Loucy (cell line): ENCODE measurements around the gene LRRFIP1.

Experiments
- H2AFZ ChIP-seq: fragments of 200-600 bp; sonication (generic); 2 replicates; pipeline ENCODE4 v1.6.0; 2016; ENCODE audit warnings: antibody characterized with exemption, mild to moderate bottlenecking, low read length, moderate library complexity
- H3F3A ChIP-seq: fragments of 200-600 bp; 2 replicates; pipeline ENCODE4 v1.6.0; 2016; ENCODE audit warnings: antibody characterized with exemption, low read depth, mild to moderate bottlenecking
- H3K27me3 ChIP-seq: fragments of 200-600 bp; sonication (generic); 2 replicates; pipeline ENCODE4 v1.6.1; 2014; ENCODE audit warnings: low read length, mild to moderate bottlenecking; ENCODE audit not compliant: insufficient read depth, poor library complexity, severe bottlenecking
- H3K36me3 ChIP-seq: fragments of 200-600 bp; sonication (generic); 2 replicates; pipeline ENCODE4 v1.6.1; 2016; ENCODE audit warnings: low read length; ENCODE audit not compliant: insufficient read depth
- H3K4me1 ChIP-seq: fragments of 200-600 bp; sonication (generic); 2 replicates; pipeline ENCODE4 v1.5.1; 2014; ENCODE audit warnings: low read length, mild to moderate bottlenecking; ENCODE audit not compliant: insufficient read depth, poor library complexity, severe bottlenecking
- H3K4me2 ChIP-seq: fragments of 200-600 bp; sonication (generic); 2 replicates; pipeline ENCODE4 v1.6.0; 2014; ENCODE audit warnings: antibody characterized with exemption, low read length, low read depth, mild to moderate bottlenecking; ENCODE audit not compliant: poor library complexity, severe bottlenecking
- H3K4me3 ChIP-seq: fragments of 200-600 bp; sonication (generic); 2 replicates; pipeline ENCODE4 v1.5.1; 2014; ENCODE audit warnings: low read length, mild to moderate bottlenecking, mixed read lengths; ENCODE audit not compliant: poor library complexity, severe bottlenecking
- H3K79me2 ChIP-seq: fragments of 200-600 bp; sonication (generic); 2 replicates; pipeline ENCODE4 v1.6.1; 2014; ENCODE audit warnings: low read length; ENCODE audit not compliant: insufficient read depth
- H3K9ac ChIP-seq: fragments of 200-600 bp; sonication (generic); 2 replicates; pipeline ENCODE4 v1.6.0; 2014; ENCODE audit warnings: mild to moderate bottlenecking, low read depth, low read length, moderate library complexity; ENCODE audit not compliant: poor library complexity, severe bottlenecking
- H3K9me2 ChIP-seq: fragments of 200-600 bp; sonication (generic); replicated peaks from 2 replicates; pipeline ENCODE4 v1.6.1; 2016; ENCODE audit warnings: low read depth, low read length, mixed read lengths
- H3K9me3 ChIP-seq: fragments of 200-600 bp; sonication (generic); 2 replicates; pipeline ENCODE4 v1.6.1; 2014; ENCODE audit warnings: mild to moderate bottlenecking, antibody characterized with exemption, low read length, low read depth; ENCODE audit not compliant: insufficient read depth
- H4K20me1 ChIP-seq: fragments of 200-600 bp; sonication (generic); 2 replicates; pipeline ENCODE4 v1.6.0; 2014; ENCODE audit warnings: antibody characterized with exemption, low read length, mild to moderate bottlenecking; ENCODE audit not compliant: insufficient read depth, poor library complexity, severe bottlenecking
- CTCF ChIP-seq: fragments of 200-600 bp; sonication (generic); conservative IDR thresholded peaks from 2 replicates; pipeline ENCODE4 v1.5.1; 2014; ENCODE audit warnings: mild to moderate bottlenecking, antibody characterized with exemption, low read length
- EZH2phosphoT487 ChIP-seq: fragments of 200-600 bp; IDR thresholded peaks from 2 replicates; pipeline ENCODE4 v1.6.1; 2018; ENCODE audit warnings: antibody characterized with exemption, mild to moderate bottlenecking, moderate library complexity, borderline replicate concordance

LRRFIP1 gene

GRCh38 chr2:237819231-237819630, 191.8 kb downstream of the LRRFIP1 start:
- Histone ChIP-seq H3K9me3 (no peaks in the 10 kb centered on the region), H3K36me3 (no peaks in the 10 kb centered on the region), H3K4me1 (peaks cover 17% of the 10 kb centered on the region), H3K79me2 (no peaks in the 10 kb centered on the region), H2AFZ (no peak overlapping the region), H4K20me1 (no peaks in the 10 kb centered on the region), H3K9me2 (no peaks in the 10 kb centered on the region), H3K4me3 (no peak overlapping the region), H3K27me3 (no peaks in the 10 kb centered on the region), H3F3A (peaks cover 4% of the 10 kb centered on the region; the same call in 1 of the 2 replicates), H3K9ac (no peak overlapping the region), H3K4me2 (no peak overlapping the region)
- TF ChIP-seq CTCF (no peak), EZH2phosphoT487 (no peak)

GRCh38 chr2:237820421-237820820, 193.0 kb downstream of the LRRFIP1 start:
- TF ChIP-seq EZH2phosphoT487 (no peak), CTCF (no peak)
- no peaks in the 10 kb centered on the region for H3K9me2 ChIP-seq

GRCh38 chr2:237823544-237823943, 196.2 kb downstream of the LRRFIP1 start:
- H3K9me3 ChIP-seq: no peaks in the 10 kb centered on the region
- H3K79me2 ChIP-seq: no peaks in the 10 kb centered on the region
- H3K4me3 ChIP-seq: no peak overlapping the region
- no peak overlapping the region for H2AFZ ChIP-seq
- no peaks in the 10 kb centered on the region for H3K4me1 ChIP-seq
- H3F3A ChIP-seq: no peaks in the 10 kb centered on the region
- H4K20me1 ChIP-seq: no peaks in the 10 kb centered on the region
- no peaks in the 10 kb centered on the region for H3K27me3 ChIP-seq
- H3K9me2 ChIP-seq: no peaks in the 10 kb centered on the region
- no peak overlapping the region for H3K9ac ChIP-seq
- no peaks in the 10 kb centered on the region for H3K36me3 ChIP-seq
- TF ChIP-seq CTCF (no peak), EZH2phosphoT487 (no peak)
- H3K4me2 ChIP-seq: no peak overlapping the region

More at GRCh38 chr2:237820421-237820820, 193.0 kb downstream of the LRRFIP1 start:
- Histone ChIP-seq H3K36me3 (no peaks in the 10 kb centered on the region), H2AFZ (no peak overlapping the region), H3K4me1 (peaks cover 14% of the 10 kb centered on the region), H3K9ac (no peak overlapping the region), H3K4me3 (no peak overlapping the region), H3K27me3 (no peaks in the 10 kb centered on the region), H4K20me1 (no peaks in the 10 kb centered on the region), H3K9me3 (no peaks in the 10 kb centered on the region), H3K4me2 (no peak overlapping the region), H3K79me2 (no peaks in the 10 kb centered on the region), H3F3A (peaks cover 4% of the 10 kb centered on the region; the same call in 1 of the 2 replicates)
